CD4-positive, alpha-beta memory T cell (primary cell): ENCODE results near the gene BCKDHB. TPM values are rescaled to one million over a fixed set of nuclear protein-coding genes. Genes with fewer than 3 reads are reported as not detected.

ENCODE experiments used
- CTCF ChIA-PET: fragments of 350-600 bp; sonication (Branson Sonifier 250); formaldehyde crosslinking; loops from one replicate; lab custom pipeline; 2021; ENCODE audit warnings: inconsistent platforms; ENCODE audit not compliant: partially characterized antibody; lab: Charles Lee
- POLR2A ChIA-PET: fragments of 350-600 bp; sonication (Branson Sonifier 250); formaldehyde crosslinking; loops from one replicate; lab custom pipeline; 2021; ENCODE audit not compliant: partially characterized antibody; lab: Charles Lee
- DNase-seq, 5 donors: peaks; one replicate each; pipeline versions ENCODE4 v3.0.0 to v3.0.0-alpha.2; 2020 to 2022; ENCODE audit warnings: mixed read lengths in 1 of 5
- H3K27ac ChIP-seq: one replicate; pipeline ENCODE4 v1.7.0; 2013; ENCODE audit warnings: low read depth, low read length
- H3K27me3 ChIP-seq: 2 replicates; pipeline ENCODE4 v1.7.0; 2013; ENCODE audit warnings: mild to moderate bottlenecking, low read length, moderate library complexity; ENCODE audit not compliant: insufficient read depth
- H3K36me3 ChIP-seq: 2 replicates; pipeline ENCODE4 v1.7.0; 2013; ENCODE audit warnings: mild to moderate bottlenecking, low read length, moderate library complexity; ENCODE audit not compliant: insufficient read depth
- H3K4me1 ChIP-seq: 2 replicates; pipeline ENCODE4 v1.7.0; 2013; ENCODE audit warnings: mild to moderate bottlenecking, low read length, moderate library complexity; ENCODE audit not compliant: insufficient read depth
- H3K4me3 ChIP-seq, 2 donors: one replicate each; pipeline ENCODE4 v1.7.0; 2013; ENCODE audit warnings: low read length in 2 of 2, mild to moderate bottlenecking in 1 of 2
- H3K9me3 ChIP-seq, 2 donors: one replicate each; pipeline ENCODE4 v1.7.0; 2013; ENCODE audit warnings: low read length in 2 of 2, control low read depth in 1 of 2; ENCODE audit not compliant: control insufficient read depth in 1 of 2
- H3K27ac Mint-ChIP-seq, 7 donors: one replicate each; pipeline ENCODE4 v1.8.0; 2020 to 2021; ENCODE audit warnings: mixed read lengths in 7 of 7, mild to moderate bottlenecking in 6 of 7, inconsistent platforms in 3 of 7, moderate library complexity in 3 of 7
- H3K27me3 Mint-ChIP-seq, 2 donors: one replicate each; pipeline ENCODE4 v1.8.0; 2020 to 2021; ENCODE audit warnings: mixed read lengths in 2 of 2
- H3K36me3 Mint-ChIP-seq, 2 donors: one replicate each; pipeline ENCODE4 v1.8.0; 2020 to 2021; ENCODE audit warnings: mixed read lengths in 2 of 2, inconsistent platforms in 1 of 2, mild to moderate bottlenecking in 1 of 2
- H3K4me1 Mint-ChIP-seq, 4 donors: one replicate each; pipeline ENCODE4 v1.8.0; 2020 to 2021; ENCODE audit warnings: mixed read lengths in 4 of 4, mild to moderate bottlenecking in 1 of 4
- H3K4me3 Mint-ChIP-seq, 8 donors: one replicate each; pipeline ENCODE4 v1.8.0; 2020 to 2021; ENCODE audit warnings: mixed read lengths in 8 of 8, mild to moderate bottlenecking in 7 of 8, moderate library complexity in 6 of 8, inconsistent platforms in 3 of 8
- H3K9me3 Mint-ChIP-seq, 8 donors: one replicate each; pipeline ENCODE4 v1.8.0; 2020 to 2021; ENCODE audit warnings: mixed read lengths in 8 of 8, mild to moderate bottlenecking in 5 of 8, inconsistent platforms in 3 of 8, moderate library complexity in 1 of 8
- intact Hi-C: fragments of 100-400 bp; cut with micrococcal nuclease; formaldehyde crosslinking; loops from one replicate; pipeline ENCODE4 v1.15.1; 2023
- polyA plus RNA-seq, 2 donors: library from polyadenylated mRNA; unstranded; fragments of 300-500 nt; fragmentation: Illumina TruSeq; gene quantifications; one replicate each; pipeline ENCODE4 v1.2.3, GENCODE V29; 2021
- total RNA-seq, 2 experiments: library from RNA; stranded (reverse); gene quantifications; one replicate each; pipeline ENCODE4 v1.2.3, GENCODE V29; 2021

The BCKDHB gene
- total and polyA plus RNA-seq, 4 experiments from 2014 or later = 11.8 to 28.7 (median 16.2) TPM

- Histone ChIP-seq H3K4me1 (no peaks in the 10 kb centered on the region), H3K27me3 (no peaks in the 10 kb centered on the region), H3K4me3 (no peak overlapping the region), H3K36me3 (no peaks in the 10 kb centered on the region), H3K9me3 (no peaks in the 10 kb centered on the region), H3K27ac (no peak overlapping the region)
- Mint-ChIP-seq H3K27me3 (no peaks in the 10 kb centered on the region), H3K4me1 (no peaks in the 10 kb centered on the region), H3K9me3 (no peaks in the 10 kb centered on the region), H3K27ac (no peak overlapping the region), H3K4me3 (no peak overlapping the region), H3K36me3 (no peaks in the 10 kb centered on the region)
- ChIA-PET CTCF (interaction anchor here (1.3 to 1.9 kb wide), 2 partner anchors 9 to 1422 kb away, joined by 4 to 6 read pairs; no protein-coding TSS in a partner anchor), POLR2A (no interaction called here)
- intact Hi-C loops = no loop called here
- no peak for DNase-seq
These were observed 225.1 kb downstream of the BCKDHB start for GRCh38 chr6:80331522-80331921.

GRCh38 chr6:80331974-80332373 is 225.5 kb downstream of the BCKDHB start:
- ChIA-PET POLR2A (no interaction called here), CTCF (interaction anchor here (1.3 to 1.9 kb wide), 2 partner anchors 9 to 1422 kb away, joined by 4 to 6 read pairs; no protein-coding TSS in a partner anchor)
- Mint-ChIP-seq H3K4me3 (no peak overlapping the region), H3K27ac (no peak overlapping the region), H3K36me3 (no peaks in the 10 kb centered on the region), H3K9me3 (no peaks in the 10 kb centered on the region), H3K4me1 (no peaks in the 10 kb centered on the region), H3K27me3 (no peaks in the 10 kb centered on the region)
- intact Hi-C loops = no loop called here
- DNase-seq = no peak
- H3K27me3 ChIP-seq = no peaks in the 10 kb centered on the region
- no peaks in the 10 kb centered on the region for H3K36me3 ChIP-seq
- H3K4me1 ChIP-seq = no peaks in the 10 kb centered on the region
- H3K9me3 ChIP-seq = no peaks in the 10 kb centered on the region
- H3K4me3 ChIP-seq = no peak overlapping the region
- H3K27ac ChIP-seq = no peak overlapping the region

GRCh38 chr6:80333342-80333741 is 226.9 kb downstream of the BCKDHB start:
- Mint-ChIP-seq H3K27me3 (no peaks in the 10 kb centered on the region), H3K36me3 (no peaks in the 10 kb centered on the region), H3K4me3 (no peak overlapping the region), H3K4me1 (peaks cover 0 to 4% (median under 1%) of the 10 kb centered on the region in 4 donors), H3K9me3 (no peaks in the 10 kb centered on the region), H3K27ac (no peak overlapping the region)
- DNase-seq = no peak
- ChIA-PET CTCF (interaction anchor here (0.7 kb wide), 1 partner anchor 16 kb away, joined by 3 read pairs; no protein-coding TSS in a partner anchor), POLR2A (no interaction called here)
- no peaks in the 10 kb centered on the region for H3K27me3 ChIP-seq
- no peaks in the 10 kb centered on the region for H3K4me1 ChIP-seq
- H3K9me3 ChIP-seq = no peaks in the 10 kb centered on the region
- H3K4me3 ChIP-seq = no peak overlapping the region
- H3K27ac ChIP-seq = no peak overlapping the region
- intact Hi-C loops = no loop called here
- H3K36me3 ChIP-seq = no peaks in the 10 kb centered on the region

GRCh38 chr6:80335121-80335531 is 228.7 kb downstream of the BCKDHB start:
- Mint-ChIP-seq H3K27ac (no peak overlapping the region), H3K4me3 (no peak overlapping the region), H3K9me3 (no peaks in the 10 kb centered on the region), H3K27me3 (no peaks in the 10 kb centered on the region), H3K4me1 (peaks cover 0 to 6% (median under 1%) of the 10 kb centered on the region in 4 donors), H3K36me3 (no peaks in the 10 kb centered on the region)
- H3K36me3 ChIP-seq = no peaks in the 10 kb centered on the region
- ChIA-PET CTCF (interaction anchor here (0.6 to 0.8 kb wide), 2 partner anchors 13 to 360 kb away, joined by 3 to 4 read pairs; no protein-coding TSS in a partner anchor), POLR2A (no interaction called here)
- DNase-seq = no peak
- no peak overlapping the region for H3K27ac ChIP-seq
- intact Hi-C loops = no loop called here
- H3K9me3 ChIP-seq = no peaks in the 10 kb centered on the region
- no peaks in the 10 kb centered on the region for H3K27me3 ChIP-seq
- no peak overlapping the region for H3K4me3 ChIP-seq
- no peaks in the 10 kb centered on the region for H3K4me1 ChIP-seq

GRCh38 chr6:80336911-80337310 is 230.4 kb downstream of the BCKDHB start:
- Mint-ChIP-seq H3K27ac (no peak overlapping the region), H3K27me3 (no peaks in the 10 kb centered on the region), H3K9me3 (no peaks in the 10 kb centered on the region), H3K4me3 (no peak overlapping the region), H3K36me3 (no peaks in the 10 kb centered on the region), H3K4me1 (peaks cover 0 to 6% (median under 1%) of the 10 kb centered on the region in 4 donors)
- ChIA-PET POLR2A (no interaction called here), CTCF (interaction anchor here (2.3 kb wide), 1 partner anchor 1416 kb away, joined by 16 read pairs; the partner anchor contains the start of gene TENT5A)
- intact Hi-C loops = no loop called here
- no peaks in the 10 kb centered on the region for H3K4me1 ChIP-seq
- H3K27me3 ChIP-seq = no peaks in the 10 kb centered on the region
- no peak for DNase-seq
- H3K27ac ChIP-seq = no peak overlapping the region
- H3K9me3 ChIP-seq = no peaks in the 10 kb centered on the region
- no peak overlapping the region for H3K4me3 ChIP-seq
- no peaks in the 10 kb centered on the region for H3K36me3 ChIP-seq

GRCh38 chr6:80338201-80338836 is 231.8 kb downstream of the BCKDHB start:
- H3K4me3 ChIP-seq = no peak overlapping the region
- Mint-ChIP-seq H3K9me3 (no peaks in the 10 kb centered on the region), H3K27me3 (no peaks in the 10 kb centered on the region), H3K4me3 (no peak overlapping the region), H3K36me3 (no peaks in the 10 kb centered on the region), H3K27ac (no peak overlapping the region), H3K4me1 (peaks cover 0 to 6% (median under 1%) of the 10 kb centered on the region in 4 donors)
- no peak overlapping the region for H3K27ac ChIP-seq
- H3K9me3 ChIP-seq = no peaks in the 10 kb centered on the region
- ChIA-PET CTCF (no interaction called here), POLR2A (interaction anchor here (1.0 kb wide), 1 partner anchor 1415 kb away, joined by 3 read pairs; no protein-coding TSS in a partner anchor)
- DNase-seq = peak; percentile 32 to 54 (median 46)
- intact Hi-C loops = no loop called here
- no peaks in the 10 kb centered on the region for H3K27me3 ChIP-seq
- H3K36me3 ChIP-seq = no peaks in the 10 kb centered on the region
- H3K4me1 ChIP-seq = no peaks in the 10 kb centered on the region

- ChIA-PET POLR2A (no interaction called here), CTCF (no interaction called here)
- no peaks in the 10 kb centered on the region for H3K9me3 ChIP-seq
- intact Hi-C loops = no loop called here
- Mint-ChIP-seq H3K4me1 (peaks cover 0 to 6% (median under 1%) of the 10 kb centered on the region in 4 donors), H3K9me3 (no peaks in the 10 kb centered on the region), H3K27ac (no peak overlapping the region), H3K4me3 (no peak overlapping the region), H3K27me3 (no peaks in the 10 kb centered on the region), H3K36me3 (no peaks in the 10 kb centered on the region)
- no peaks in the 10 kb centered on the region for H3K36me3 ChIP-seq
- H3K27me3 ChIP-seq = no peaks in the 10 kb centered on the region
- no peaks in the 10 kb centered on the region for H3K4me1 ChIP-seq
- no peak overlapping the region for H3K27ac ChIP-seq
- no peak for DNase-seq
- H3K4me3 ChIP-seq = no peak overlapping the region
These were observed 232.9 kb downstream of the BCKDHB start for GRCh38 chr6:80339421-80339820.
